GM21723 (cell line): ENCODE data around the gene CBFA2T3.

ENCODE experiments used
- ATAC-seq: cut with Tn5 transposase; IDR thresholded peaks from one replicate; pipeline ENCODE4 v1.9.1; 2021; ENCODE audit warnings: mild to moderate bottlenecking, moderate library complexity; ENCODE audit not compliant: unreplicated experiment

The CBFA2T3 gene

DNA sequence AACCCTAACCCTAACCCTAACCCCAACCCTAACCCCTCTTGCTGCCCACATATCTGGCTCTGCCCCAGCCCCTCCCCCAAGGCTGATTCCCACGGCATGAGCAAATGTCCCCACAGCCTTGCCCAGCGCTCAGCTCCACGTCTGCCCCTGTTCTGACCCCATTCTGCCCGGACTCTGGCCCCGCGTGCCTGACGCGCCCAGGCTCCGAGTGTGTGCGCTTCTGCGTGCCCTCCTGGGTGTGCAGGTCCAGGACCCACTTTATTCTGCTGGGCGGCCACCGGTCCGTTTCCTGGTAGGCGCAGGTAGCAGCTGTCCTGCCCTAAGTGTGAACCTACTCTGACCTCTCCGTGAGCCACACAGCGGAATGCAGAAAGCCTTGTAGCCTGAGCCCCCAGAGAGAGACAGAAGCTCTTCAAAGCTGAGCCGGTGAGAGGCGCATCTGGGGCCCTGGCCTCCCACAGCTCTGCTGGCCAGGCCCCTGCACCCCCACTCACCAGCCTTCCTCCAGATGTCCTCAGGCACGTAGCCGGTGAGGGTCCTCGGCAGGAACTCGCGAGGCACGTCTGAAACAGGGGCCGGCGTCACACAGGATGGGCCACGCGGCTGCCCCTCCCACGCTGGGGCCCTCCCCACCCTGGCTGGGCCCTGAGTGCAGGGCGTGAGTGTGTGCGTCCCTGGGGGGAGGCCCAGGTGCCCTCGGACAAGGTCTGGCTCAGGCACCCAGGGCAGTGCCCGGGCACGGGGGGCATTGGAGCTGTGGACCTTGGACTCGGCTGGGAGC lies 96.6 kb downstream of the CBFA2T3 start:
- ATAC-seq, result no peak

DNA sequence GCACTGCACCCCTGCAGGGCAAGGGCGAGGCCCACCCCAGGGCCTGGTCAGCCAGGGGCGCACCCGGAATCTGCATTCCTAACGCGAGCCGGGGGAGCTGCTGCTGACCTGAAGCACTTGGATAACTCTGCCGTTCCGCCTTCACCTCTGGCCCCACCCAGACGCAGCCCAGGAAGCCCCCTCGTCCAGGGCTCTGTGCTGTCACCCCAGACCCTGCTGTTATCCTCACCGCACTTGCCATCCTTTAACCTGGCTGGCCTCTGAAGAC lies 97.3 kb downstream of the CBFA2T3 start:
- no peak for ATAC-seq

DNA sequence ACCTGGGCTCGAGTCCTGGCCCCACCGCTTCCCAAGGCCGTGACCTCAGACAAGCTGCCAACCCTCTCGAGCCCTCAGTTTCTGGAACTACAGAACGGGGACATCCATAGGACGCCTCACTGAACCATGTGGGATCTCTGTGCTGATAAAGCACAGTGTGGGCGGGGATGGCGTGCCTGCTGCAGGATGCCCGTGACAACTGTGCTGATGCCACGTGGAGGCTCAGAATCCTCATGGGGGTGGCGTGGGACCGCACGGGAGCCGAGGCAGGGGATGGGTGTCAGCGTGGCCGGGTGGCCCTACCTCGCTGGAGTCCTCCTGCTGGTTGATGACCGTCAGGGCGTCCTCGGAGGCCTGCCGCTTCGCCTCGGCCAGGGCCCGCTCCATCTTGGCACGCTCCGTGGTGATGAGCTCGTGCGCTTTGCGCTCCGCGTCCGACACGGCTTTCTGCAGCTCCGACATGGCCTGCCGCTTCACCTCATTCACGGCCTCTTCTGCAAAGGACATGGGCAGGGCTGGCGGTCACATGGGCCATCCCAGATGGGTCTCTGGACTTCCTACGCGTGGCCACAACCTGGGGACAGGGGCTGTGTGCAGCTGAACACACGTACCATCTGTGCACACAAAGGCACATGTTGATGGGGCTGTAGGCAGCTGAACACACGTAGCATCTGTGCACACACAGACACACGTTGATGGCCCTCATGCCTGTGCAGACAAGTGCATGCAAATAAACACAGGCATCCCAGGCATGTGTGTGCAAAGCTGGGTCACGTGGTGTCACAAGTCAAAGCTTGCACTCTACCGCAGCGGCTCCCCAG lies 97.8 kb downstream of the CBFA2T3 start:
- ATAC-seq, result no peak

DNA sequence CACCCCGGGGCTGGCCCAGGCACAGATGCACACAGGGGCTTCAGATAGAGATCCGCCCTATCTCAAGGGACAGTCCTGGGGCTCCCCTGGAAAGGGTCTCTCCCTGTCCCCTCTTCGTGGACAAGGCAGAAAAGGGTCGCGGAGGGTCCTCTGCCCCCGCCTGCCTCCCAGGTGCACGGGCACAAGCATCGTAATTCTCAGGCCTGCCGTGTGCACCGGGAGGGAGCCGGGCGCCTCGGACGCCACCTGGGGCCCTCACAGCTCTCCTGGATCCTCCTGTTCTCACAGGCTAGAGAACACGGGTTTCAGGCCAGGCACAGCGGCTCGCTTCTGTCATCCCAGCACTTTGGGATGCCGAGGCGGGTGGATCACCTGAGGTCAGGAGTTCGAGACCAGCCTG lies 98.7 kb downstream of the CBFA2T3 start:
- ATAC-seq, result no peak

DNA sequence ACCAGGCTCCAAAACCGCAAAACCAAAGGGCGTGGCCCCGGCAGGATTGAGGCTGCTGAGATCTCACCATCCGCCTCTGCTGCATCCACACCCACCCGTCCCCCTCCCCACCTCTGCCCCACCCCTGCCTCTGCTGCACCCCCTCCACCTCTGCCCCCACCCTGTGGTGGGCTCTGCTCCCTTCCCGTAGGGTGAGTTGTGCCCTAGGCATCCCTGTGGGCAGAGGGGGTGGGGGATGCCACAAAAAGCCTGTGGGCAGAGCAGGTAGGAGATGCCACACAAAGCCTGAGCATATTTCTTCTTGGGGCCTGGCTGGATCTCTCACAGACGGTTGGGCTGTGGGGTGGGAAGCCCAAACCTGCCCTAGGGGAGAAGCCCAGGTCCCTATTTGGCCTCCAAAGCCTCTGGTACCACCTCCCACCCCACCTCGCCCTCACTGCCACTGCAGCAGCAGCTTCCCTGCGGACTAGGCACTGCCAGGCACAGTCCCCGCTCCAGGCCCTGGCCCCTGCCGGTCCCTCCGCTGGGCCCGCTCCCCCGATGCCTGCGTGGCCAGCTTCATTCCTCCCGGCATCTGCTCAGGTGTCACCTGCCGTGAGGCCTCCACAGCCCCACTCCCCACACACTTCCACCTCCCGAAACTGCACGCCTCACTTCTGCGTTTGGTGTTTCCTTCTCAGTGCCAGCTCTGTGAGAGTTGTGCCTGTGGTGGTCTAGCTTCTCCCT lies 99.3 kb downstream of the CBFA2T3 start:
- ATAC-seq, result no peak

DNA sequence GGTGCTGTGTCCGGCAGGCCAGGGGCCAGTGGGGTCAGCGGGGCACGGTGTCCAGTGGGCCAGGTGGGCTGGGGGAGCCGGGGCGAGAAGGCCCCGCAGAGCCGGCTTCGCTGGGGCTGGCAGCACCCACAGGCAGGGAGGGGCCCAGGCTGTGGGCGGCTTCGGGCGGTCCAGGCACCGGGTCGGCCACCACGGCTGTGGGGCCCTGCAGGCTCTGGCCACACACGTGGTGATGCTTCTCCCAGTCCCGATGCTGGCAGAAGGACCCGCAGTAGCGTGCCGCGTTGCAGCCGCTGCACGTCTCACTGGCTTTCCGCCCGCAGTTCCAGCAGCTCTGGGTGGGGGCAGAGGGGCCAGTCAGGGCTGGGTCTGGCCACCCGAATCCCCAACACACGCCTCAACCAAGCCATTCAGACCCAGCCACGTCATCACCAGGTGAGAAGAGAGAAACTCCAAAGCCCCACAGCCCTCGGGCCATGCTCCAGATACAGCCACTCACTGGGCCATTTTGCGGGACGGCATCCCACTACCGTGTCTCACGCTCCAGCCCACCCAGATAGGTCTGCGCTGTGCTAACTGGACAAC lies 100.0 kb downstream of the CBFA2T3 start:
- no peak for ATAC-seq

DNA sequence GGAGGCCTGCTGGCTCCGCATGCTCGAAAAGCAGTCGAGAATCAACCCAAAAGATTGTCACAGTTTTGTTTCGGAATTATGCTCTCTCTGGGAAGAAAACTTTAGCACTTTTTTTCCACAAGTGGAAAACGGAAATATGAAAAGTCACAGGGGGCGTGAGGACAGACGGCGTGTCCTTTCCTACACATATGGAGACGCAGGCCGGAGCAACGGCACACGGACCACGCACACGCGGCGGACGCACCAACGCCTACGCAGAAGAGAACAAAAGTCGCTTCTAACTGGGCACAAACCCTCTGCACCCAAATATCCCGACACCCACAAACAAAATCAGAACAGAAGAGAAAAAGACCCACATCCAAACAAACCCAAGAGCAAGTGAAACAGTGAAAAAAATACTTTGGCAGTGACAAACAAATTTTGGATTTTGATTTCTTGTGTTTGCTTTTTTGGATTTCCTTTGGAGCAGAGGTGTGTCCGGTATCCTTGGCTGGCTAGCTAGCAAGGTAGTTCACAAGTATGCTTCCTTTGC lies 101.2 kb downstream of the CBFA2T3 start:
- no peak for ATAC-seq

DNA sequence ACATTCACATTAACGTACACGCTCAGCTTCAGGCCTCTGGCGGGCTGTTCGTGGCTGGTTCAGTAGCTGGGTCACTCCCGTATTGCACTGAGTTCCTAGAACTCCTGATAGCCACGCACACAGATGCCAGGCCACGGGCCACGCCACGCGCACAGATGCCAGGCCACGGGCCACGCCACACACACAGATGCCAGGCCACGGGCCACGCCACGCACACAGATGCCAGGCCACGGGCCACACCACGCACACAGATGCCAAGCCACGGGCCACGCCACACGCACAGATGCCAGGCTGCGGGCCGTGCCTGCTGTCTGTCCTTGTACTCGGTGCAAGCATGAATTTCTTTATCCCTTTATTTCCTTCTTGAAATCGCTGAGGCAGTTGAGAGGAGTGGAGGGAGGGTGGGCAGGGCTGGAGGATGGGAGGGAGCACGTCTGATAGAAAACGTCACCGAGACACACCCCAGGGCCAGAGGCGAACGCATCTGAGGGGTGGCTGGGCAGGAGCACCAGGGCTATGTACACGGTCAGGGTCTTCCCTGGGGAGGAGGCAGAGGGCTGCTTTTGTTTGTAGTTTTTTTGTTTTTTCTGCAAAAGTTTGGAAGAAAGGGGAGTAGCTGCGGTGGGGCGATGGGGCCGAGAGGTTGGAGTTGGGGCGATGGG lies 101.9 kb downstream of the CBFA2T3 start:
- no peak for ATAC-seq

DNA sequence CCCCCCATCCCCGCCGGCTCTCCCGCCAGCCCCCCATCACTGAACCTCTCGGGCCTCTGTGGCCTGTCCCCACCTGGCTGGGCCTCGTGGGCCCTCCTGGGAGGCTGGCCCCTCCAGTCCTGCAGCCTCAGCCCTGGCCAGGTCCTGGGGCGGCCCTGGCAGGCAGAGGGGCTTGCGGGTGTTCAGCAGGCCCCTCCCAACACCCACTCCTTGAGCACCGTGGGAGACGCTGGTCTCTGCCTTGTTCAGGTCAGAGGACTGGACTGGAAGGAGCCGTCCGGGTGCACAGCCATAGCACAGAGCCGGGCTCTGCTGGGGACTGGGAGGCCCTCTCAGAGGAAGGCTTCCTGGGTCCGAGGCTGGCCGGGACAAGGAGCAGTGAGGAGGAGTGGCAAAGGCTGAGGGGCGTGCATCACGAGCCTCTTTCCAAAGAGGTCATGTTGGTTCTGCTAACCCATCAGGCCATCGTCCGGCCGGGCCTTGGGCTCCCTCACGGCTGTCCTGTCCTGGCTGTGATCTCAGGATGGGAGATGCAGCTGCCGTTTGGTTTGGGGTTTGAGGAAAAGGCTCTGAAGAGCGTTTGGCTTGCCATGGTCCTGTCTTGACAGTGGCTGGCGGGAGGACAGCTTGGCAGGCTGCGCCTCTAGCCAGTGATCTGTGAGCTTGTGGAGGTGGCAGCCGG lies 104.2 kb downstream of the CBFA2T3 start:
- no peak for ATAC-seq

DNA sequence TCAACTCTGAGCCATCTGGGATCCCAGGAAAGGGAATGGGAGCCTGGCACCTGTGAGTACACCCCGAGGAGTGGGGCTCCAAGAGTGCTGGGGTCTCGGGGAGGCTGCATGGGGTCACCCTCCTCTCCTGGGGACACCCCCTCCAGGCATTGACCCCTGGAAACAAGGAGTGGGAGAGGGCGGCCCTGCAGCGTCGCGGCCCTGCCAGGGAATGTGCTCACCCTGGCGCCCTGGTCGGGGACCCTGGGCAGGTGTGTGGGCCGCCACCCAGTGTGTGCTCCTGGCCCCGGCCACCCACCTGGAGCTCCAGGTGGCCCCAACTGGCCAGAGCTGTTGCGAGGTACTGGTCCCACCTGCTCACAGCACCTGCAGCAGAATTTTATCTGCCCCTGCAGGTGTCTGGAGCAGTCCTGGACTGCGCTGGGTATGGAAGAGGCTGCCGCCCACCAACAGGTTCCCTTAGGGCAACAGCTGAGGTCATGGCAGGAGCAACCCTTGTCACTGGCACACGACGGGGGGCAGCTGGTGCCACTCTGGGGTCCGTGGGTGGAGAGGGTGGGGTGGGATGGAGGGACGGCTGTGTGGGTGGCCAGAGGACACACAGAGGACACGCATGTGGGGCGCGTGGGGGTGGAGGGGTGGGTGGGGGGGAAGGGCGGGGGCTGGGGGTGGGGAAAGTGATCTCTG lies 105.1 kb downstream of the CBFA2T3 start:
- ATAC-seq, result no peak

DNA sequence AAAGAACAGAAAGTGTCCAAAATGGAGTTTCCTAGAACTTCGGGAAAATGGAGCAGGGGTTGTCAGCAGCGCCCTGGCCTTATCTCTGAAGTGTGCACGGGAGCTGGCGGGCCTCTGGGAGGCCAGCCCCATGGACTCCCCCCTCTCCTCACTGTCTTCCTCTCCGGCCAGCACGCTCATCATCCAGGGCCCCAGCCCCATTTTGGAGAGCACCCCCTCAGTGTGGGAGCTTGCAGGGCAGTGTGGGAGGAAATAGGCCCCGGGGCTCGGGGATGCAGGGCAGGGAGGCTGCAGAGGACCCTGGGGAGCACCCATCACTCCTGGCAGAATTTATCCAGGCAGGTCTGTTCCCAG lies 105.7 kb downstream of the CBFA2T3 start:
- no peak for ATAC-seq

DNA sequence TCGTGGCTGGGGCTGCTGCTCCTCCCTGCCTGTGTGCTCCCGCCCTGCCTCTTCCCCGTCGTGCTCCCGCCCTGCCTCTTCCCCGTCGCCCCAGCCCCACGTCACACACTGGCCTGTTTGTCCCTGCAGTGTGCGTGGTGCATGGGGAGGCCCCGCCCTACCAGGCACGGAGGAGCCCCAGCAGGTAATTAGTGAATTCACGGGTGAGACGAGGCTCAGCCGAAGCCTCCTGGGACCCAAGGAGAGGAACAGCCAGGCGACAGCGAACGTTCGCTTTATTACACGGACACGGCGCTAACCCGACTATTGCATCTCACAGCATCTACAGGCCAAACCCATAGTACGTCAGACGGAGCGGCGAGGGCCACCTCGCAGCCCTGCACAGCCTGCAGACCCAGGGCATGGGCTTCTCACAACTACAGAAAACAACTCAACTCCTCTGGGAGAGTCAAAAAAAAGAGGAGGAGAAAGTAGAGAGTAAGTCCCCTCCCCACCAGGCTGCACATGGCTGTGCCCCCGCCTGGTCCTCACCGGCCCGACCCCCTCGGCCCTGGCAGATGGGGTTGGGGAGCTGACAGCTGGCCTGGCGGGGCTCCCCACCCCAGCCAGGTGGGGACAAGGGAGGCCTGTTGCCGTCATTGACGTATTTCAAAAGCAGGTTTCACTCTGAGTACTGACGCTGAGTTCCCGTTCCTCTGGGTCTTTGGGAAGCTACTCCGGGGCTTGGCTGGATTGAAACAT lies 106.2 kb downstream of the CBFA2T3 start:
- no peak for ATAC-seq

DNA sequence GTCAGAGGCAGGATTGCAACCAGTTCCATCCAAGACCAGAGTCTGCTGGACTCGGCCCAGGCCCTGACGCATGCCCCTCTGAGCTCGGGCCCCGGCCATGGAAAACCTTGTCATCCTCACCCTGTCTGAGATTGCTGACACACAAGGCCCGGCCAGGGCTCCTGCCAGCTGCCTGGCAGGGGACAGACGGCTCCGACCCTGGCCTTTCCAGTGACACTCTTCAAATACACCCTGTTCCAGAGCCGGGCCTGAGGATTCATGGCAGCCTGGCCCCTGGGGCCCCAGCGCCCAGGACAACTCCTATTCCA lies 107.4 kb downstream of the CBFA2T3 start:
- no peak for ATAC-seq

DNA sequence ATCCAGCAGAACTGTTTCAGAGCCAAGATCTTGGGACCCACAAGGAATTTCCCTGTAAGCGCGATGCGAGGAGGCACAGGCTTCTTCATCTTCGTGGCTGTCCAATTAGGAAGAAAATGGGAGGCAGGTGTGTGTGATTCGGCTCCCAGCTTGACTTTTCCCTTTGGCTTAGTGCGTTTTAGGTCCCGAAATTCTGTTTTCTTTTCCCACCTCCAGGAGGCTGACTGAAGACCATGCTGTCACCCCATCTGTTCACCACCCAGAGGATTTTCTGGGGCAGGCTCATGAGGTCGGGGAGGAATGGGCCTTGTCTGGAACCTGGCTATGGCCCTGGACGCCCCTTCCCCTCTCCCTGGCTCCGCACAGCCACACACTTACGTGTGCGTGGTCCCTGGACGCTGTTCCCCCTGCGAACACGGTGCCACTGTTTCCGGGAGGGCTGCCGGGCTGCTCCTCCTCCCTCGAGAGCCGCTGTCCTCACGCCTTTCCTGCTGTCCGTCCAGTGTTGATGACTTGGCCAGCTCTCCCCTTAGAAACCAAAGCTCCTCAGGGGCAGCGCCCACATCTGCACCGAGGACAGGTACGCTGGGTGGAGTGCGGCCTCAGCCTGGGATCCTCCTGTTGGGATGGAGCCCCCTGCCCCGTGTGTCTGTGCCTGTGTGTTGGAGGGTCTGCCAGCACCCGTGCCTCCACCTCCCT lies 107.9 kb downstream of the CBFA2T3 start:
- ATAC-seq, result no peak

DNA sequence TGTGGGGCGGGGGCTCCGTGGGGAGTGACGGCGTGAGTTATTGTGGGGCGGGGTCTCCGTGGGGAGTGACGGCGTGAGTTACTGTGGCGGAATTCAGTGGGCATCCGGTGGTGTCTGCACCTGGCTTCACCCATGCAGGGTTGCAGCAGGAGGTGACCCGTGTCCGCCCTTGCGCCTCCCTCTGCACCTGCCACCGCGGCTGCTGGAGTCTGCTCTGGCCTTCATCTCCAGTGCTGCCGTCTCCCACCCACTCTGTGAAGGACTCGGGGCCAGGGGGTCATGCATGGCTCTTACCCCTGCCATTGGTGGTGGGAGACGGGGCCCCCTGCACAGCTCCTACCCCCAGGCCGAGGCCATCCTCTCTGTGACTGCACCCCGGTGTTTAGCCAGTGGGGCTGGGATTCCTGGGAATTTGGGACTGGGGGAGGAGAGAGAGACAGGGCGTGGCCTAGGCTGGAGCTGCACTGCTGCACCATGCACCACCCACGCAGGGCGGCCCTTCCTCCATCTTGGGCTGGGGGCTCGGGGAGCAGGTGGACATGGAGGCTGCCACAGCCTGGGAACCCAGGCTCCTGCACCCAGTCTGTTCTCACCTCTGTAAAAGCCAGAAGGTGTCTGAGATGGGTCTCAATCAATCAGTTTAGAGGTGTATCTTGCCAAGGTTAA lies 109.3 kb downstream of the CBFA2T3 start:
- no peak for ATAC-seq

DNA sequence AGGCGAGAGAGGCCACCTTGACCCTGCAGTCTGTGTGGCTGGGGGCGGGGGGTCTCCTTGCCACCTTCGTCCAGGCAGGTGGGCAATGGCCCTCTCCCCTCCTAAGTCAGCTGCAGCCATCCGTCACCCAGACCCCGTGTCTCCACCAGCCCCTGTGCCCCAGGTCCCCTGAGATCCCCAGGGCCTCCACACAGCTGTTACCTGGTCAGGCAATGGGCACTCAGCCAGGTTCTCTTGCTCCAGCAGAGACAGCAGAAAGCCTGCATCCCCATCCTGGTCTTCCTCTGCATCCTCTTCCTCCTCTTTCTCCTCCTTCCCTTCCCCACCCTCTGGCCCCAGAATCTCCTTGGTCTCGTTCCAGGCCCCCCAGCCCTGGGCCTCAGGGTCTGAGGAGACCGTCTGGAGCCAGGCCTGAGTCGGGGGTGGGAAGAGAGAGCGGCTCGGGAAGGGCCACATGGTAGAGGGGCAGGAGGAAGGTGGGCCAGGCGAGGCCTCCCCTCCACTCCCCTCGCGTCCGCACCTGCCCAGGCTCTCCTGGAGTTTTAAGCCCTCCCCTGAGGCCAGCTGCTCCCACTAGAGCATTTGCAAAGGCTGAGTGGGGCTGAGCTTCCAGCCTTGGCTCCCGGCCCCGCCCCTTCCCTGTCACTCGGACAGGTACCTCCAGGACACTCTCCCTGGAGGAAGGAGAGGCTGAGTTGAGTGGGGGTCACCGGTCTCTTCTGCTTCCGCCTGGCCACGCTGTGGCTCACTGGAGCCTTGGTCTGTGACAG lies 110.7 kb downstream of the CBFA2T3 start, which contains the start of gene PABPN1L:
PABPN1L (minus strand) TSS at position 510 of the 770 bp plus-strand sequence; CDS start at position 456, 54 bp downstream.
- ATAC-seq, result no peak

DNA sequence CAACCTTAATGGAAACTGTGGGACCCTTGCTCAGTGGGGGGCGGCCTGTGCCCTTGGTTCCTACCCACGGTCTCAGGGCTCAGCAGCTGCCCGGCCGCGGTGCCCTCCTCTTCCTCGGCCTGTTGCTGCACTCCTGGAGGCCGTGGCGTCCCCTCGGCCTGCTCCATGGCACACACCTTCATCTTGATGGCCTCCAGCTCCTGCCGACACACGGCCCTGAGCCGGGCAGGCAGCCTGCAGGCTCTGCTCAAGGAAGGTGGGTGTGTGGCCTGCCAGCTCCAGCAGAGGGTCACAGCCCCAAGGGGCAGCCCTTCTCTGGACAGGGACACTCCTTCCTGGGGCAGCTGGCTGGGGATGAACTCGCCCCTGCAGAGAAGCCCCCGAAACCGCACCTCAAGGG lies 111.3 kb downstream of the CBFA2T3 start:
- no peak for ATAC-seq
